Fibroblast of upper back skin (primary cell): ENCODE data around the gene APH1A.
"Not testable (repeated sequence)": the region's sequence is repeated elsewhere in the genome, so short reads cannot be mapped to it uniquely, and the experiment has no call there.

Experiments used
- DNase-seq: peaks from one replicate; pipeline ENCODE4 v3.0.0-alpha.2; 2013

APH1A gene

DNA sequence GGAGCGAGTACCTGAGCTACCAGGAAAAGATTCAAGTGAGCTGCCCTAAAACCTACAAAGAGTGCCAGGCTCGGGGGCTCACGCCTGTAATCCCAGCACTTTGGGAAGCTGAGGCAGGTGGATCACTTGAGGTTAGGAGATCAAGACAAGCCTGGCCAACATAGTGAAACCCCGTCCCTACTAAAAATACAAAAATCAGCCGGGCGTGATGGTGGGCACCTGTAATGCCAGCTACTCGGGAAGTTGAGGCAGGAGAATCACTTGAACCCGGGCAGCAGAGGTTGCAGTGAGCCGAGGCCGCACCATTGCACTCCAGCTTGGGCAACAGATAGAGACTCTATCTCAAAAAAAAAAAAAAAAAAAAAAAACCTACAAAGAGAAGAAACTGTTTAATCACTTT is 35.9 kb downstream of the APH1A start:
- not testable (repeated sequence) for DNase-seq

DNA sequence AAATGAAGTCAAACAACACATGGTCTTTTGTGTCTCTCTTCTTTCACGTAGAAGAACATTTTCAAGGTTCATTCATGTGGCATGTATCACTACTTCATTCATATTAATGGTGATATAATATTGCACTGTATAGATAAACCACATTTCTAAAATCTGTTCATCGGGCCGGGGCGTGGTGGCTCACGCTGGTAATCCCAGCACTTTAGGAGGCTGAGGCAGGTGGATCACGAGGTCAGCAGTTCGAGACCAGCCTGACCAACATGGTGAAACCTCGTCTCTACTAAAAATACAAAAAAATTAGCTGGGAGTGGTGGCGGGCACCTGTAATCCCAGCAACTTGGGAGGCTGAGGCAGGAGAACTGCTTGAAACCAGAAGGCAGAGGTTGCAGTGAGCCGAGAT is 40.6 kb downstream of the APH1A start:
- DNase-seq, result not testable (repeated sequence)

DNA sequence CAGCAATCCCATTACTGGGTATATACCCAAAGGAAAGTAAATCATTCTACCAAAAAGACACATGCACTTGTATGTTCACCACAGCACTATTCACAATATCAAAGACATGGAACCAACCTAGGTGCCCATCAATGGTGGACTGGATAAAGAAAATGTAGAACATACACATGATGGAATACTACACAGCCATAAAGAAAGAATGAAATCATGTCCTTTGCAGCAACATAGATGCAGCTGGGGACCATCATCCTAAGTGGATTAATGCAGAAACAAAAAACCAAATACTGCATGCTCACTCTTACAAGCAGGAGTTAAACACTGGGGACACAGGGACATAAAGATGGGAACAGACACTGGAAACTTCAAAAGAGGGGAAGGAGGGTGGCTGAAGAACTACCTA is 41.6 kb downstream of the APH1A start:
- DNase-seq, result no peak

DNA sequence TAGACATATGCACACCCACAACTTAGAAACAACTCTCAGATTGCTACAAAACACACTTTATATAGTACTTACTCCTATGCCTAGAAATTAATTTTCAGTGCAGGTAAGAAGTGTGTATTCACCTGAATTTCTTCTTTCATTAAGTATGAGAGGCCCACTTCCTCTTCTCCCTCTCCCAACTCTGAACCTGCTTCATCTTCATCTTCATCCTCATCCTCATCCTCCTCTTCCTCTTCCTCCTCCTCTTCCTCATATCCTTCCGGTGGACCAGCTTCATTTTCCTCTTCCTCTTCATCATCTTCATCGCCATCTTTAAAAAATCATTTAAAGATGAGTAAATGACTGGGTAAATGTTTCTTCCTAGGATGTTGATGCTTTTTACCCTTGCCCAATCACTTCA is 42.3 kb downstream of the APH1A start:
- no peak for DNase-seq

DNA sequence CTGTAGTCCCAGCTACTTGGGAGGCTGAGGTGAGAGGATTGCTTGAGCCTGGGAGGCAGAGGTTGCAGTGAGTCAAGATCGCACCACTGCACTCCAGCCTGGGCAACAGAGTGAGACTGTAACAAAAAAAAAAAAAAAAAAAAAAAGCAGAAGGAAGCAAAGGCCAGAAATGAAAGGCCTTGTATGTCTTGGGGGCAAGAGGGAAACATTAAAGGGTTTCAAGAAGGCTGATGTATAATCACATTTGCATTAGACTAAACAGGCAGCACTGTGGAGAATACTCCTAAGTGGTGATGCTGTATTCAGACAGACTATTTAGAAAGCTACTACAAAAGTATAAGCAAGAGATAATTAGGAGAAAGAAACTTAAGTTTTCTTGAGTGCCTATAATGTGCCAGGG is 43.3 kb downstream of the APH1A start:
- DNase-seq, result no peak

DNA sequence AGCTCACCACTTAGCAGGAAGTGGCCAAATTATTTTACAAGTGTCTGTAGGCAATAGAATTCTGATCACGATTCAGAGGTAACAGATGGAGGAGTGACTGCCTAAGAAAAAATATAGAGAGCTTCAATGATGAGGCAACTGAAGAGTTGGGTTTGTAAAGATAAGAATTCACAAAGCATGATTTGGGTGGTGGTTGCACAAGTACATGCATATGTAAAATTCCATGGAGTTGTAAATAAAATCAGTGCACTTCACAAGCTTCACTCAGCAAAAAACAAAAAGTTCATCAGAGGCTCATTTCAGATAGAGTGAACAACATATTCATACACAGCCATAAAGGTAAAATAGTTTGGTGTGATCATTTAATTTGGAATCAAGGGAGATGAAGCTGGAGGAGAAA is 43.8 kb downstream of the APH1A start:
- no peak for DNase-seq

DNA sequence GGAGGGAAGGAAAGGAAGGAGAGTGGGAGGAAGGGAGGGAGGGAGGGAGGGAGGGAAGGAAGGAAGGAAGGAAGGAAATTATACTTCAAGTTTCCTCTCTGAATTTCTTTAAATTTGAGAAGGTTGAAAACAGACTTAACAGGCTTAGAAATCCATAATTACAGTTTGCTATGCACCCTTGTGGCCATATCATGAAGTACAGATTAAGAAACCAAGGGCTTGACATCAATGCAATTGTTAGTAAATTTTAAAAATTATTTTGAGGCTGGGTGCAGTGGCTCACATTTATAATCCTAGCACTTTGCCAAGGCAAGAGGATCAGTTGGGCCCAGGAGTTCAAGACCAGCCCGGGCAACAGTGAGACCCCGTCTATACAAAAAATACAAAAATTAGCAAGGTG is 47.3 kb downstream of the APH1A start:
- peak; percentile 41 for DNase-seq

DNA sequence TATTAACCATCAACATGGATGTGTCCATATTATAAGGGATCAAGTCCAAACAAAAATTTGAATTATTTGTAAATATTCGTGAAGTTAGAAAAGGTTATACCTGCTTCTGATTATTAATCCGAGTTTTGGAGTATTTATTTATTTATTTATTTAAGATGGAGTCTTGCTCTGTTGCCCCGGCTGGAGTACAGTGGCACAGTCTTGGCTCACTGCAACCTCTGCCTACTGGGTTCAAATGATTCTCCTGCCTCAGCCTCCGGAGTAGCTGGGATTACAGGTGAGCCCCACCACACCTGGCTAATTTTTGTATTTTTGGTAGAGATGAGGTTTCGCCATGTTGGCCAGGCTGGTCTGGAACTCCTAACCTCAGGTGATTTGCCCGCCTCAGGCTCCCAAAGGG is 53.0 kb downstream of the APH1A start:
- not testable (repeated sequence) for DNase-seq
